HG03139 (cell line): Measurements from ENCODE around the gene NOS1AP.

Experiments
- ATAC-seq: cut with Tn5 transposase; IDR thresholded peaks from one replicate; pipeline ENCODE4 v1.9.1; 2021; ENCODE audit not compliant: unreplicated experiment

Gene NOS1AP

GRCh38 chr1:162136760-162137159, 67.3 kb downstream of the NOS1AP start:
- no peak for ATAC-seq

- no peak for ATAC-seq
Measured at GRCh38 chr1:162137179-162137960, 67.9 kb downstream of the NOS1AP start.

- ATAC-seq: no peak
Measured at GRCh38 chr1:162138112-162138511, 68.6 kb downstream of the NOS1AP start.

GRCh38 chr1:162138599-162139181, 69.2 kb downstream of the NOS1AP start:
- ATAC-seq: no peak

- no peak for ATAC-seq
Measured at GRCh38 chr1:162139211-162139610, 69.7 kb downstream of the NOS1AP start.

GRCh38 chr1:162141281-162142054, 72.0 kb downstream of the NOS1AP start:
- ATAC-seq: no peak

GRCh38 chr1:162142968-162143367, 73.5 kb downstream of the NOS1AP start:
- ATAC-seq: no peak

GRCh38 chr1:162144268-162144667, 74.8 kb downstream of the NOS1AP start:
- ATAC-seq: no peak

- no peak for ATAC-seq
Measured at GRCh38 chr1:162144853-162145252, 75.4 kb downstream of the NOS1AP start.

- ATAC-seq: no peak
Measured at GRCh38 chr1:162145280-162145965, 75.9 kb downstream of the NOS1AP start.

GRCh38 chr1:162145966-162146696, 76.6 kb downstream of the NOS1AP start:
- ATAC-seq: no peak

- ATAC-seq: no peak
Measured at GRCh38 chr1:162147760-162148159, 78.3 kb downstream of the NOS1AP start.

GRCh38 chr1:162150112-162150511, 80.6 kb downstream of the NOS1AP start:
- ATAC-seq: no peak

- no peak for ATAC-seq
Measured at GRCh38 chr1:162151900-162152829, 82.7 kb downstream of the NOS1AP start.

- no peak for ATAC-seq
Measured at GRCh38 chr1:162153374-162153773, 83.9 kb downstream of the NOS1AP start.

GRCh38 chr1:162157469-162157868, 88.0 kb downstream of the NOS1AP start:
- no peak for ATAC-seq

- no peak for ATAC-seq
Measured at GRCh38 chr1:162158624-162159271, 89.3 kb downstream of the NOS1AP start.

- ATAC-seq: no peak
Measured at GRCh38 chr1:162159515-162159914, 90.0 kb downstream of the NOS1AP start.

GRCh38 chr1:162161916-162162550, 92.5 kb downstream of the NOS1AP start:
- no peak for ATAC-seq
